ENCODE measurements around the gene PRR5.
"Not testable (repeated sequence)": the region's sequence is repeated elsewhere in the genome, so short reads cannot be mapped to it uniquely, and the experiment has no call there.

The PRR5 gene, protein sequence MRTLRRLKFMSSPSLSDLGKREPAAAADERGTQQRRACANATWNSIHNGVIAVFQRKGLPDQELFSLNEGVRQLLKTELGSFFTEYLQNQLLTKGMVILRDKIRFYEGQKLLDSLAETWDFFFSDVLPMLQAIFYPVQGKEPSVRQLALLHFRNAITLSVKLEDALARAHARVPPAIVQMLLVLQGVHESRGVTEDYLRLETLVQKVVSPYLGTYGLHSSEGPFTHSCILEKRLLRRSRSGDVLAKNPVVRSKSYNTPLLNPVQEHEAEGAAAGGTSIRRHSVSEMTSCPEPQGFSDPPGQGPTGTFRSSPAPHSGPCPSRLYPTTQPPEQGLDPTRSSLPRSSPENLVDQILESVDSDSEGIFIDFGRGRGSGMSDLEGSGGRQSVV

DNA sequence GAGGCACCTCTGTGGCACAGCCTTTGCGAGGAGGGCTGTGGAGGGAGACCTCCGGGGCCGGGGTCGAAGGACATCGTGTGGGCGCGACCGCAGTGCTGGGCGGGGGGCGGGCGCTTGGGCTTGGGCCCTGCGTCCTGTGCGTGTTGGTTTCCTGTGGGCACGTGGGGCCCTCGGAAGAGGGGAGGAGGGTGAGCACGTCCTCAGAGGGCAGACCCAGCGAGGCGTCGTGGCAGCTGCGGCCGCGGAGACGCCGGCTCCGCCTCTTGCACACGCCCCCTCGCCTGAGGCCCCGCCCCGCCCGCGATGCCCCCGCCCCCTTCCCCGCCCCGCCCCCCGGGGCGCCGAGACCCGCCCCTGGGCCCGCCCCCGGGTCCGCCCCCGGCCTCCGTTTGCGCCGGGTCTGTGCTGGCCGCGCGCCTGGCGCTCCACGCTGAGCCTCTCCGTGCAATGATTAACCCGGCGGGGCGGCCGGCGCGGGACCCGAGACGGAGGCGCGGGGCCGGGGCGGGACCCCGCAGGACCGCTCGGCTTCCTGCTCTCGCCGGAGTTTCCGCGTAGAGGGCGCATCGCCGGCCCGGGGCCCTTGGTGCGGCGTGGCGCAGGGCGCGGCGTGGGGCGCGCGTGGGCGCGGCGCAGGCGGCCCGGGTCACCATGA, at the start of gene PRR5:
TSS of gene PRR5 (plus strand) at position 381 of the 655 bp plus-strand sequence. CDS start at position 652, 271 bp downstream.
- Histone ChIP-seq H3K9ac (ENCODE audit: low read length) (peak within 1 kb of the TSS; percentile 30), H3K4me1 (ENCODE audit: control insufficient read depth, insufficient read depth, low read length) (no peaks in the 10 kb centered on the region), H3K4me3 (ENCODE audit: low read length) (peak within 1 kb of the TSS; percentile 65), H3K36me3 (ENCODE audit: control insufficient read depth, insufficient read depth, low read length) (no peaks in the 10 kb centered on the region), H3K27me3 (ENCODE audit: control insufficient read depth, insufficient read depth, low read length) (peaks cover 5% of the 10 kb centered on the region), H3K27ac (ENCODE audit: low read depth, low read length) (no peak within 1 kb of the TSS)

DNA sequence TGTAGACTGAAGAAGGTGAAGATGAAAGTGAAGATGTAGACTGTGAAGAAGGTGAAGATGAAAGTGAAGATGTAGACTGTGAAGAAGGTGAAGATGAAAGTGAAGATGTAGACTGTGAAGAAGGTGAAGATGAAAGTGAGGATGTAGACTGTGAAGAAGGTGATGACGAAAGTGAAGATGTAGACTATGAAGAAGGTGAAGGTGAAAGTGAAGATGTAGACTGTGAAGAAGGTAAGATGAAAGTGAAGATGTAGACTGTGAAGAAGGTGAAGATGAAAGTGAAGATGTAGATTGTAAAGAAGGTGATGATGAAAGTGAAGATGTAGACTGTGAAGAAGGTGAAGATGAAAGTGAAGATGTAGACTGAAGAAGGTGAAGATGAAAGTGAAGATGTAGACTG, 49.1 kb upstream of the PRR5 start:
- not testable (repeated sequence) for H3K27ac ChIP-seq (ENCODE audit: low read depth, low read length); H3K4me3 ChIP-seq (ENCODE audit: low read length); H3K36me3 ChIP-seq (ENCODE audit: control insufficient read depth, insufficient read depth, low read length); H3K27me3 ChIP-seq (ENCODE audit: control insufficient read depth, insufficient read depth, low read length); H3K9ac ChIP-seq (ENCODE audit: low read length); H3K4me1 ChIP-seq (ENCODE audit: control insufficient read depth, insufficient read depth, low read length)

DNA sequence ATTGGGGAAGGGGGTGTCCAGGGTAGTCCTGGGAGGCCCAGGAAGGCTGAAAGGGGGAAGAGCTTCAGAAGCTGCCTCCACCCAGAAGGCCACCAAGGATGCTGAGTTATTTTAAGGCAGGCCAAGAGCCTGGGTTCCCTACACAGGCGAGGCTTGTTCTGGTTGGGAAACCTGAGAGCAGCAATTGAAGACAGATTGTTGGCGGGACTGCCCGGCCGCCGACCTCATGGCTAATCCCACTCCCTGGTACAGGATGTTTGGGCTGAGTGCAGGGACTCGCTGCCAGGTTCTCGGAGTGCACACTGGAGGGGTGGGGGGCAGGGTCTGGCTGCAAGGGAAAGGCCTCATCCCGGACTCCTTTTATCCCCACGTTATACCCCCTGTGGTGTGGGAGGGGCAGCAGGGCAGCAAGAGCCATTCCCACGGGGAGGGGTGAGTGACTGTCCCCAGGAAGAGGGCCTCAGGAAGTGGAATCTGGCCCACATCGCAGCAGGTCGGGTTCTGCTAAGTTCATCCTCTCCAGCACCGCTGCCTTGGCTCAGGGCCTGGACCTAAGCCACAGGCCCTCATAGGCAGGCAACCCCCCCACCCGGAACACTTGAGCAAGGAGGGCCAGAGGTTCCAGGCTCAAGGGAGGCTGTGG, 43.6 kb upstream of the PRR5 start:
- Histone ChIP-seq H3K27me3 (ENCODE audit: control insufficient read depth, insufficient read depth, low read length) (no peaks in the 10 kb centered on the region), H3K36me3 (ENCODE audit: control insufficient read depth, insufficient read depth, low read length) (no peaks in the 10 kb centered on the region), H3K27ac (ENCODE audit: low read depth, low read length) (no peak overlapping the region), H3K4me3 (ENCODE audit: low read length) (no peak overlapping the region), H3K9ac (ENCODE audit: low read length) (no peak overlapping the region), H3K4me1 (ENCODE audit: control insufficient read depth, insufficient read depth, low read length) (peaks cover 15% of the 10 kb centered on the region)

DNA sequence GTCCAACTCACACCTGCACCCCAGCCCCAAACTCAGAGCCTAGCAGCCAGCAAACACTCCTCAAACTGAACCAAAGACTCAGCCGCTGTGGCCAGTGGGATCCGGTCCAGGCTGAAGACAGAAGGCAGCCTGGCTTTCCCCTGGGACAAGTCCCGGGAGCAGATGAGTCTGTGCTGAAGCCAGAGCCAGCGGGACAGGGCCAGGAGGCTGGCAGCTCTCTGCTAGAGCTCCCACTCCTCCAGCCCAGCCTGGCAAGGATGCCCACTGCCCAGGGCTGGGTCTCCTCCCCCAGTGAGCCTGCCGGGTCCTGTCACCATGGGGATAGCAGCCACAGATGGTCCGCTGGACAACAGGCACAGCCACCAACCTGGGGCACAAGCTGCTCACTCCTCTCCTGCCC, 42.9 kb upstream of the PRR5 start:
- no peaks in the 10 kb centered on the region for H3K36me3 ChIP-seq (ENCODE audit: control insufficient read depth, insufficient read depth, low read length)
- no peak overlapping the region for H3K4me3 ChIP-seq (ENCODE audit: low read length)
- H3K27ac ChIP-seq (ENCODE audit: low read depth, low read length): no peak overlapping the region
- peaks cover 15% of the 10 kb centered on the region for H3K4me1 ChIP-seq (ENCODE audit: control insufficient read depth, insufficient read depth, low read length)
- no peak overlapping the region for H3K9ac ChIP-seq (ENCODE audit: low read length)
- no peaks in the 10 kb centered on the region for H3K27me3 ChIP-seq (ENCODE audit: control insufficient read depth, insufficient read depth, low read length)

DNA sequence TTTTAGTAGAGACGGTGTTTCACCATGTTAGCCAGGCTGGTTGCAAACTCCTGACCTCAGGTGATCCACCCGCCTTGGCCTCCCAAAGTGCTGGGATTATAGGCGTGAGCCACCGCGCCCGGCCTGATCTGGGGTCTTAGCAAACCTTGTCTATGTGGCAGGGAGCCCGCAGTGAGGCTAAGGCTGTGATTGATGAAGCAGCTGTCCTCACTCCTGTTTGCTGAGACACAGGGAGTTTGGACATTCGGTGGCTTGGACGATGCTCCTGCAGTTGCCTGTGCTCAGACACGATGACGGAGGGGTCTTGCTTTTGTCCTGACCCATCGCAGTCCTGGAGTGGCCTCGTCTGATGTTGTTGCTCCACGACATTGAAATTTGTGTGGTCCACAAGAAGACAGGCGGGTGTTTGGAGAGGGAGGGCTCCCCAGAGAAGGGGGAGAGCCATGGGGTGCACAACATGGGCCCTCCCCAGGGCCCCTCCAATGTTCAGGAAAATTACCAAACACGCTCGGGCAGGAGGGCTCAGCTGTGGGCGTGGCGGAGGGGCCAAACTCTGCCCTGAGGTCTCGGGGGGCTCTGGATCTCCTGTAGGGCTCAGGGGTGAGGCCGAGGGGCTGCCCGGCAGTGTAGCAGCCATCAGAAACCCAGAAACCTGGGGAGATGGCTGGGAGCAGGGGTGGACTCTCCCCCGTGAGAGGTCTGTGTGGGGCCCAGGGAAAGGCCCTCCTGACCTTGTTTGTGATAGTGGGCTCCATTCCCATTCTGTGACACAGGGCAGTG, 41.8 kb upstream of the PRR5 start:
- no peaks in the 10 kb centered on the region for H3K27me3 ChIP-seq (ENCODE audit: control insufficient read depth, insufficient read depth, low read length)
- no peak overlapping the region for H3K27ac ChIP-seq (ENCODE audit: low read depth, low read length)
- no peak overlapping the region for H3K4me3 ChIP-seq (ENCODE audit: low read length)
- H3K36me3 ChIP-seq (ENCODE audit: control insufficient read depth, insufficient read depth, low read length): no peaks in the 10 kb centered on the region
- no peak overlapping the region for H3K9ac ChIP-seq (ENCODE audit: low read length)
- H3K4me1 ChIP-seq (ENCODE audit: control insufficient read depth, insufficient read depth, low read length): peaks cover 15% of the 10 kb centered on the region

DNA sequence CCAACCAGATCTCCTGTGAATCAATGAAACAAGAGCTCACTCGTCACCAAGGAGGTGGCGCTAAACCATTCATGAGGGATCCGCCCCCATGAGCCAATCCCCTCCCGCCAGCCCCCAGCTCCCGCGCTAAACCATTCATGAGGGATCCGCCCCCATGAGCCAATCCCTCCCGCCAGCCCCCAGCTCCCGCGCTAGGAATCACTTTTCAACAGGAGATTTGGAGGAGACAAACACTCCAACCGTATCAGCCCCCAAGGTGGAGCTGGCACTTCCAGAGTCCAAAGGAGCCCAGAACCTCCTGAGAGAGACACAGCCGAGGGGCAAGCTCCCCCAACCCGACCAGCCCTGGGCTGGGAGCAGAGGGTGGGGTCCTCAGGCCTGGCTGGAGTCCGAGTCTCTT, 40.9 kb upstream of the PRR5 start:
- Histone ChIP-seq H3K9ac (ENCODE audit: low read length) (no peak overlapping the region), H3K27me3 (ENCODE audit: control insufficient read depth, insufficient read depth, low read length) (no peaks in the 10 kb centered on the region), H3K4me1 (ENCODE audit: control insufficient read depth, insufficient read depth, low read length) (peaks cover 15% of the 10 kb centered on the region), H3K27ac (ENCODE audit: low read depth, low read length) (no peak overlapping the region), H3K36me3 (ENCODE audit: control insufficient read depth, insufficient read depth, low read length) (no peaks in the 10 kb centered on the region), H3K4me3 (ENCODE audit: low read length) (no peak overlapping the region)

DNA sequence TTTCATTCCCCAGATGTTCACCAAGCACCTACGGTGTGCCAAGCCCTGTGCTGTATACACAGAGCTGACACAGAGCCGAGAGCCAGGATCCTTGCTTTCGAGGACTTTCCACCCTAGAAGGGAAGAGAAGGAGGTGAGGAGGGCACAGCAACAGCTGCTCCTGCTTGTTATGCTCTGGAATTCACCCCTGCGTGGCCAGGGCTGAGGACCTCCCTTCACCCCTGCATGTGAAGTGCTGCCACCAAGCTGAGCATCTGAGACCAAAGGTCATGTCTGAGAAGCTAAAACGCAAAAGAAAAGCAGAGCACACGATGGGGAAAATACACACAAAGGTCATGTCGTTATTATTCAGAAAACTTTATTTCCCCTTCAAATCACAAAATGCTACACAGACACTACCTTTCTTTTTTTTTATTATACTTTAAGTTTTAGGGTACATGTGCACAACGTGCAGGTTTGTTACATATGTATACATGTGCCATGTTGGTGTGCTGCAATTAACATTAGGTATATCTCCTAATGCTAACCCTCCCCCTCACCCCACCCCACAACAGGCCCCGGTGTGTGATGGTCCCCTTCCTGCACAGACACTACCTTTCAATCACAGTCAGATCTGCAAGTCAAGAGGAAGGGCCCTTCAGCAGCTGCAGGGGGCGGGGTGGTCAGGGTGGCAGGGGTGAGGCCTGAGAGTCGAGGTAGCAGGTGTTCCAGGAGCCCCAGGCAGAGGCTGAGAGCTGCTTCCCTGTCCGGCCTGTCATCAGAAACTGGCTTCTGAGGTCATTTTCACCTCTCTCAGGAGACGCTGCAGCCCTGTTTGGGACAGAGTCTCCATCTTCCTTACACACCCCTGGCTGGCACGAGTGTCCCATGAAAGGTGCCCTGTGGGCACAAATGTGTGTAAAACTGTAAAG, 40.1 kb upstream of the PRR5 start:
- H3K27me3 ChIP-seq (ENCODE audit: control insufficient read depth, insufficient read depth, low read length): no peaks in the 10 kb centered on the region
- H3K36me3 ChIP-seq (ENCODE audit: control insufficient read depth, insufficient read depth, low read length): no peaks in the 10 kb centered on the region
- H3K27ac ChIP-seq (ENCODE audit: low read depth, low read length): no peak overlapping the region
- no peak overlapping the region for H3K9ac ChIP-seq (ENCODE audit: low read length)
- H3K4me1 ChIP-seq (ENCODE audit: control insufficient read depth, insufficient read depth, low read length): peaks cover 15% of the 10 kb centered on the region
- H3K4me3 ChIP-seq (ENCODE audit: low read length): no peak overlapping the region

DNA sequence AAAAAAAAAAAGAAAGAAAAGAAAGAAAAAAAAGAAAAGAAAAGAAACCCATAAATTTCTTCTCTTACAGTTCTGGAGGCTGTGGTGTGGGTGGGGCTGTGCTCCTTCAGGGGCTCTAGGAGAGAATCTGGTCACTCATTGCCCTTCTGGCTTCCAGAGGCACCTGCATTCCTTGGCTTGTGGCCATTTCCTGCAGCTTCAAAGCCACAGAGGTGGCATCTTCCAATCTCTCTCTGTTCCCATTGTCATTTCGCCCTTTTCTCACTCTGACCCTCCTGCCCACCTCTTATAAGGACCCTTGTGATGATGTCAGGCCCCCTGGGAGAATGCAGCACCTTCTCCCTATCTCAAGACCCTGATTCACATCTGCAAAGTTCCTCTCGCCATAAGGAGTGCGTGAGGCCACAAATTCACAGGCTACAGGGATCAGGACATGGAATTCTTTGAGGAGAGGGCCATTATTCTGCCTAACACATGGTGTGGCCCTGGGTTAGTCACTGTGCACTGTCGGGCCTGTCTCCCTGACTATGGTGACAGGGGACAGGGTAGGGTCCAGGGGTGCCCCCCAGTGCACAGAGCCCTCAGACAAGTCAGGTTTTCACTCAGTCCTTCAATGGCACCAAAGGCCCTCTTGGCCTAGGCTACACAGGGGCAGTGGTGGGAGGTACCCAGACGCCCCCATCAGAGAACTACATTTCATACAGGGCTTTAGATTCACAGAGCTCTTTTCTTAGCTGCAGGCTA, 38.6 kb upstream of the PRR5 start:
- H3K36me3 ChIP-seq (ENCODE audit: control insufficient read depth, insufficient read depth, low read length): no peaks in the 10 kb centered on the region
- no peak overlapping the region for H3K27ac ChIP-seq (ENCODE audit: low read depth, low read length)
- H3K9ac ChIP-seq (ENCODE audit: low read length): no peak overlapping the region
- H3K4me1 ChIP-seq (ENCODE audit: control insufficient read depth, insufficient read depth, low read length): peaks cover 9% of the 10 kb centered on the region
- H3K4me3 ChIP-seq (ENCODE audit: low read length): no peak overlapping the region
- H3K27me3 ChIP-seq (ENCODE audit: control insufficient read depth, insufficient read depth, low read length): no peaks in the 10 kb centered on the region

DNA sequence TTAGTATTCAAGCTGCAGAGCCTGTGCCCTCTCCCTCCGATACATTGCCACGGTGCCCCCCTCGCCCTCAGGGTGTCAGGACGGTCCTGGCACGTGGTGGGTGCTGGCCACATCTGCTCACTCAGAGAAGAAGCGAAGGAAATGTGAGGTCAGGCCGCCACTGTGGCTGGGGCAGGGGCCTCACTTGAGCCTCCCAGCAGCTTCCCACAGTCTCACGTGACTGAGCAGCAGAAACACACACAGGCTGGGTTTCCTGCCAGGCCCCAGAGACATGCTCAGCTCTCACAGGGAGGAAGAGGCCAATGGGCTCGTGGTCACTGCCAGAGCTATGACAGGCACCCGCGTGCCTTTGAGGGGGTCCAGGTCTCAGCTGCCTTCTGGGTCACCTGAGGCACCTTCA, 37.9 kb upstream of the PRR5 start:
- no peak overlapping the region for H3K4me3 ChIP-seq (ENCODE audit: low read length)
- no peak overlapping the region for H3K9ac ChIP-seq (ENCODE audit: low read length)
- no peaks in the 10 kb centered on the region for H3K36me3 ChIP-seq (ENCODE audit: control insufficient read depth, insufficient read depth, low read length)
- H3K4me1 ChIP-seq (ENCODE audit: control insufficient read depth, insufficient read depth, low read length): peaks cover 2% of the 10 kb centered on the region
- peaks cover 1% of the 10 kb centered on the region for H3K27me3 ChIP-seq (ENCODE audit: control insufficient read depth, insufficient read depth, low read length)
- H3K27ac ChIP-seq (ENCODE audit: low read depth, low read length): no peak overlapping the region

DNA sequence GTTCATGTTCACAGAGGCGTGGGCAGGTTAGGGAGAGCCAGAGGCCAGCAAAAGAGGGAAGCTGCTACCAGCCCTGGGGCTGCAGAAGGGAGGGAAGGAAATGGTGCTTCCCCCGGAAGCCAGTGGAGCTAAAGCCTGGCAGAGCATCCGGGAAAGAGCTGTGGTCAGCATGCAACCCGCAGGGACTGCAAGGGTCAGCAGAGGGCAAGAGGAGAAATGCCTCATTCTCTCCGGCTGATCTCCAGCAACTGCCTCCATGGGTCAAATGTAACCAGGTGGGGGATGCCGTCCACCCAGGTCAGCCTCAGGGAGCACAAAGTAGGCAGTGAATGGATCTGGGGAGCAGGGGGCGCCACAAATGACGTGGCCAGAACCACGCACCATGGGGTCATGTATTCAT, 36.9 kb upstream of the PRR5 start:
- H3K9ac ChIP-seq (ENCODE audit: low read length): no peak overlapping the region
- peaks cover 11% of the 10 kb centered on the region for H3K27me3 ChIP-seq (ENCODE audit: control insufficient read depth, insufficient read depth, low read length)

DNA sequence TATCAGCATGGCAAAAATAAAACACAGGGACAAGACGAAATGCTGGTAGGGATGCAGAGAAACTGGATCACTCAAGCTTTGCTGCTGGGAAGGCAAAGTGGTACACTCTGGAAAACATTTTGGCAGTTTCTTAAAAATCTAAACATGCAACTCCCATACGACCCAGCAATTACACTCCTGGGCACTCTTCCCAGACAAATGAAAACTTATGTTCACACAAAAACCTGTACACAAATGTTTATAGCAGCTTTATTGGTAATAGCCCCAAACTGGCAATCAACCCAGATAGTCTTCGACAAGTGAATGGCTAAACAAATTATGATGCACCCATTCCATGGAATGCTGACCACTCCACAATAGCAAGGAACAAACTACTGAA, 35.8 kb upstream of the PRR5 start:
- Histone ChIP-seq H3K36me3 (ENCODE audit: control insufficient read depth, insufficient read depth, low read length) (no peaks in the 10 kb centered on the region), H3K9ac (ENCODE audit: low read length) (no peak overlapping the region), H3K4me1 (ENCODE audit: control insufficient read depth, insufficient read depth, low read length) (no peaks in the 10 kb centered on the region), H3K27me3 (ENCODE audit: control insufficient read depth, insufficient read depth, low read length) (peaks cover 17% of the 10 kb centered on the region), H3K4me3 (ENCODE audit: low read length) (no peak overlapping the region), H3K27ac (ENCODE audit: low read depth, low read length) (no peak overlapping the region)

More for the DNA sequence above, 36.9 kb upstream of the PRR5 start:
- H3K27ac ChIP-seq (ENCODE audit: low read depth, low read length): no peak overlapping the region
- H3K4me1 ChIP-seq (ENCODE audit: control insufficient read depth, insufficient read depth, low read length): no peaks in the 10 kb centered on the region
- H3K36me3 ChIP-seq (ENCODE audit: control insufficient read depth, insufficient read depth, low read length): no peaks in the 10 kb centered on the region
- H3K4me3 ChIP-seq (ENCODE audit: low read length): no peak overlapping the region
